ENCODE measurements around the gene ZNF507.
"Not testable (repeated sequence)": the region's sequence is repeated elsewhere in the genome, so short reads cannot be mapped to it uniquely, and the experiment has no call there.

The ZNF507 gene

GRCh38 chr19:32415669-32416068 is 70.3 kb downstream of the ZNF507 start:
- DNase-seq = no peak

- no peak for DNase-seq
Observed at GRCh38 chr19:32416749-32417456, 71.5 kb downstream of the ZNF507 start.

- no peak for DNase-seq
Observed at GRCh38 chr19:32418155-32418554, 72.7 kb downstream of the ZNF507 start.

GRCh38 chr19:32421589-32422361 is 76.4 kb downstream of the ZNF507 start:
- DNase-seq = no peak

- no peak for DNase-seq
Observed at GRCh38 chr19:32422435-32422834, 77.0 kb downstream of the ZNF507 start.

GRCh38 chr19:32423944-32424343 is 78.5 kb downstream of the ZNF507 start:
- DNase-seq = not testable (repeated sequence)

- DNase-seq = no peak
Observed at GRCh38 chr19:32427536-32427935, 82.1 kb downstream of the ZNF507 start.

- DNase-seq = no peak
Observed at GRCh38 chr19:32436692-32437091, 91.3 kb downstream of the ZNF507 start.

GRCh38 chr19:32437096-32437495 is 91.7 kb downstream of the ZNF507 start:
- no peak for DNase-seq

All from NCI-H2081 treated with DMSO at 0.1 percent for 48 hours (cell line).